H1 (cell line): ENCODE results near the gene ITGB2. TPM values are rescaled to one million over a fixed set of nuclear protein-coding genes. Genes with fewer than 3 reads are reported as not detected.

ENCODE experiments used
- ASH2L ChIP-seq: fragments of 200-600, 300-600 bp; sonication (generic); IDR thresholded peaks from one replicate; pipeline ENCODE4 v1.7.1; 2017; ENCODE audit warnings: low read length
- ATF2 ChIP-seq: IDR thresholded peaks from 2 replicates; pipeline ENCODE4 v1.6.1; 2012; ENCODE audit warnings: low read length, inconsistent platforms
- BCL11A ChIP-seq, 2 experiments: IDR thresholded peaks; one replicate each; pipeline ENCODE4 v1.6.1; 2011; ENCODE audit warnings: low read depth in 2 of 2, low read length in 2 of 2, mild to moderate bottlenecking in 2 of 2
- CHD7 ChIP-seq: fragments of 300-600 bp; sonication (generic); IDR thresholded peaks from 2 replicates; pipeline ENCODE4 v1.7.1; 2012; ENCODE audit warnings: low read length, moderate library complexity, mild to moderate bottlenecking, inconsistent platforms; ENCODE audit not compliant: insufficient replicate concordance
- HDAC6 ChIP-seq: IDR thresholded peaks from one replicate; pipeline ENCODE4 v1.7.1; 2012; ENCODE audit warnings: low read depth, mild to moderate bottlenecking, inconsistent platforms, low read length, moderate library complexity
- NRF1 ChIP-seq: IDR thresholded peaks from 2 replicates; pipeline ENCODE4 v1.6.1; 2011; ENCODE audit warnings: mild to moderate bottlenecking, low read depth, low read length, improper control_type of control experiment
- SP2 ChIP-seq: IDR thresholded peaks from 2 replicates; pipeline ENCODE4 v1.6.1; 2012; ENCODE audit warnings: mild to moderate bottlenecking, low read length, inconsistent platforms
- SP4 ChIP-seq: IDR thresholded peaks from 2 replicates; pipeline ENCODE4 v1.6.1; 2012; ENCODE audit warnings: low read length, inconsistent platforms
- polyA plus RNA-seq, 7 experiments: library from polyadenylated mRNA; depleted of rRNA in 3 of 7; stranded (reverse) in 5 of 7; unstranded in 2 of 7; fragments of >200 nt in 5 of 7; fragments of 200-250 nt in 2 of 7; gene quantifications; 1 replicate in 5 of 7; 2 replicates in 1 of 7; 4 replicates in 1 of 7; pipeline versions ENCODE4 v1.2.1 to v1.2.3, GENCODE V29; 2011 to 2013; ENCODE audit warnings: missing spikeins in 2 of 7, mixed read lengths in 2 of 7
- total RNA-seq: library from RNA; stranded (reverse); fragmentation: NEBNext Ultra II Directional; extraction: Animal tissue kit (Norgen Biotek cat#: 25700); gene quantifications from 2 replicates; pipeline ENCODE4 v1.2.1, GENCODE V29; 2021

The ITGB2 gene
- total and polyA plus RNA-seq, 2 of the 8 experiments (the other 6 are each of a cell fraction or from before 2014, with no cell fraction given): 0.24 to 0.63 TPM

GRCh38 chr21:44873356-44874239 is 47.1 kb downstream of the ITGB2 start, which contains the start of gene PTTG1IP (continued):
- TF ChIP-seq ATF2: no peak
- no peak for TF ChIP-seq HDAC6
- no peak for TF ChIP-seq CHD7
- no peak for TF ChIP-seq SP2
- no peak for TF ChIP-seq BCL11A (IDR thresholded peaks at IDR 0.05; ENCODE audit: low read depth in 2 of 2, low read length in 2 of 2)
- peak; percentile 87 for TF ChIP-seq NRF1
- no peak for TF ChIP-seq ASH2L
- no peak for TF ChIP-seq SP4
